WI38 (cell line): ENCODE data around the gene TPRKB.

Experiments used
- H3K4me3 ChIP-seq: 2 replicates; pipeline ENCODE4 v1.5.1; 2011; ENCODE audit warnings: low read depth, mild to moderate bottlenecking, control low read depth, low read length
- TF ChIP-seq, protein P1 (sequence below): IDR thresholded peaks from 2 replicates; pipeline ENCODE4 v1.5.1; 2012; ENCODE audit warnings: low read depth, mild to moderate bottlenecking, control low read depth, low read length

Gene TPRKB

DNA sequence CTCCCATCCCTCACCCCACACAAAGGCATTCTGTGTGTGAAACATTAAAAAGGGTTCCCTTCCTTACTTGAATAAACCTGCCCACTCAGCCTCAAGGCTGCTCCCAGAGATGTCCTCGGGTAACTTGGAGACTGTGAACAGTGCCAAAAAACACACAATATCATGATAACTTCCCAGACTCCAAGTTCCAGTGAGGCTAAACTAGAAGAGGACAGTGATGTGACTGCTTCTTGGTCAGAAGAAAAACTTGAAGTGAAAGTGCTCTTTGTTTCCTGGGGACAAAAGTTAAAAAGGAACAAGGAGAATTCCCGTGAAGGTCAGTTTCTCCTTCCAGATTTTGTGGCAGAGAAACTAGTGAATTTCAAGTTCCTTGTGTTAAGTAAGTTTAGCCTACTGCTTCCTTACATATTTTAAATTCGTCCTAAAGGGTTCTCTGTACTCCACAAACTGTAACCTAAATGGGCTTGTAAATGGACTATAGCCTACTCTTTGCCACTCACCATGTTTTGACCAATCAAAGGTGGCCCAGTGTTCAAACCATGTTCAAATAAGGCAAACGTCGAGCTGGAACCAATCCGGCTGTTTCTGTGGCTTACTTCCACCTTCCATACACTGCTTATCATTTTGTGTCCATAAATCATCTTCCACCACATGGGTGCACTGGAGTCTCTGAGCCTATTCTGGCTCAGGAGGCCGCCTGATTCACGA is 20.4 kb downstream of the TPRKB start:
- 0 out of 2 replicates have a peak overlapping the region, but pooled peaks have one; percentile 10 for H3K4me3 ChIP-seq
- TF ChIP-seq, protein P1, sequence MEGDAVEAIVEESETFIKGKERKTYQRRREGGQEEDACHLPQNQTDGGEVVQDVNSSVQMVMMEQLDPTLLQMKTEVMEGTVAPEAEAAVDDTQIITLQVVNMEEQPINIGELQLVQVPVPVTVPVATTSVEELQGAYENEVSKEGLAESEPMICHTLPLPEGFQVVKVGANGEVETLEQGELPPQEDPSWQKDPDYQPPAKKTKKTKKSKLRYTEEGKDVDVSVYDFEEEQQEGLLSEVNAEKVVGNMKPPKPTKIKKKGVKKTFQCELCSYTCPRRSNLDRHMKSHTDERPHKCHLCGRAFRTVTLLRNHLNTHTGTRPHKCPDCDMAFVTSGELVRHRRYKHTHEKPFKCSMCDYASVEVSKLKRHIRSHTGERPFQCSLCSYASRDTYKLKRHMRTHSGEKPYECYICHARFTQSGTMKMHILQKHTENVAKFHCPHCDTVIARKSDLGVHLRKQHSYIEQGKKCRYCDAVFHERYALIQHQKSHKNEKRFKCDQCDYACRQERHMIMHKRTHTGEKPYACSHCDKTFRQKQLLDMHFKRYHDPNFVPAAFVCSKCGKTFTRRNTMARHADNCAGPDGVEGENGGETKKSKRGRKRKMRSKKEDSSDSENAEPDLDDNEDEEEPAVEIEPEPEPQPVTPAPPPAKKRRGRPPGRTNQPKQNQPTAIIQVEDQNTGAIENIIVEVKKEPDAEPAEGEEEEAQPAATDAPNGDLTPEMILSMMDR = no peak

GRCh38 chr2:73714091-73714490 is 23.1 kb downstream of the TPRKB start:
- no peak overlapping the region for H3K4me3 ChIP-seq
- TF ChIP-seq, protein P1 = no peak

DNA sequence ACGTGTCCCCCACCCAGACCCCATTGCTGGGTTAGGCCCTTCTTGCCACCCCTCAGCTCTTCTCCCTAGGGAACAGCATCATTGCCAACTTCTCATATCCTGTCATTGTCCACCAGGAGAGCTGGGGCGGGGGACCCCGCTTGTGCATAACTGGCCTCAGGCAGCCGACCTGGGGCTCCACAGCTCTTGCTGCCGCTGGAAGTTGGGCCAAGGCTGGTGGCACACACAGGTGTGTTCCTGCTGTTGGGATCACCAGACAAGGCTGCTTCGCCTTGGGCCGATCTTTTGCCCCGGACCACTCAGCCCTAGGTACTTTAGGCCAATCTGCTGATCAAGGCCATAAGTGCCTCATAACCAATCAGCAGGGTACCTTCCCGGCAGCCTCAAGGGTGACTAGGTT is 28.6 kb downstream of the TPRKB start:
- TF ChIP-seq, protein P1 = no peak
- no peak overlapping the region for H3K4me3 ChIP-seq

DNA sequence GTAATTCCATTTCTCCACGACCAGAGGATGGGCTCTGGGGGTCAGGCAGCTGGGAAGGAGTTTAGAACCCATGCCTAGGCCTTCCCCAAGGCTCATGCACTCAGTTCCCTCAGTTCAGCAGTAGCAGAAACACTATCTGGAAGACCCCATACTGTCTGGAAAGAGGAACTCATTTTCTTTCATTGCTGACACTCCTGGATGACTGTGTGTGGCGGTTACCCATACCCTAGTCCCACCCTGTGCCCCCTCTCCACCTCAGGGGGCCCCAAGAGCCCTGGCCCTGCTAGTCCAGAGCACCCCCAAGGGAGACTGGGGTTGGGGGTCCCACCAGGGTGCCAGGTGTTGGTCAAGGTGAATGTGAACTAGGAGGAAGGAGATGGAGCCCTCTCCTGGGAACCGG is 29.5 kb downstream of the TPRKB start:
- TF ChIP-seq, protein P1 = no peak
- H3K4me3 ChIP-seq = no peak overlapping the region

DNA sequence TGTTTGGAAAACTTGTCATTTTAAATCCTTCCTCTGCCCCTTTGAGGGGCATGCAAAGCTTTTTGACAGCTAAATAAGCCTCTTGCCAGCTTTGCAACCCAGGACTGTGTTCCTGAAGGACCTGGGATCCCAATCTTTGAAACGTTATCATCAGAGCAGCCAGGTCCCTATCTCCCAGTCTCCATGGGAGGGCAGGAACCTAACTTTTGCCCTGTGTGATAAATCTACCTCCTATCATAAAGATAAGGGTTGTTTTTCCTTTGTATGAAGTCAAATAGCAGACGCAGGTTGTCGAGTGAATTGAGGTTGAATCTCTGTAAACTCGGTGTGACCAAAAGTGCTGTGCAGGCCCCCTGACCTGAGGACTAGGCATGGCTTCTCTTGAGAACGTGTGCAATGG is 30.1 kb downstream of the TPRKB start:
- no peak overlapping the region for H3K4me3 ChIP-seq
- TF ChIP-seq, protein P1 = no peak

DNA sequence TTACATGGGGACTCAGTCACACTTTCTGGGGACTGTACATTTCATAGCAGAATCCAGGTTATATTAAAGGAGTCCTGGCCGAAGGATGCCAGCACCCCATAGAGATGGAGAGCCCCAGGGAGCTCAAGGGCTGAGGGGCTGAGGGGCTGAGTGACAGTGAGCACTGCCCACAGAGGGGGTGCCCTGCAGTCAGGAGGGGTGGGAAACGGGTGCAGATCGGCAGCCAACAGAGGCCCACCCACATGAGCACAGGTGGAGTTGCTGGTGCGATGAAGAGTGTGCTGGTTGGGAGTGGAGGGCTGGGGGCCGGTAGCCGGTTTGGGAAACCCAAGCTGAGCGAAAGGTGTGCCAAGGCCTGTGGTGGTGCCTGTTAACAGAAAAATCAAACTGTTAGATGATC is 32.1 kb downstream of the TPRKB start:
- TF ChIP-seq, protein P1 = no peak
- H3K4me3 ChIP-seq = no peak overlapping the region

DNA sequence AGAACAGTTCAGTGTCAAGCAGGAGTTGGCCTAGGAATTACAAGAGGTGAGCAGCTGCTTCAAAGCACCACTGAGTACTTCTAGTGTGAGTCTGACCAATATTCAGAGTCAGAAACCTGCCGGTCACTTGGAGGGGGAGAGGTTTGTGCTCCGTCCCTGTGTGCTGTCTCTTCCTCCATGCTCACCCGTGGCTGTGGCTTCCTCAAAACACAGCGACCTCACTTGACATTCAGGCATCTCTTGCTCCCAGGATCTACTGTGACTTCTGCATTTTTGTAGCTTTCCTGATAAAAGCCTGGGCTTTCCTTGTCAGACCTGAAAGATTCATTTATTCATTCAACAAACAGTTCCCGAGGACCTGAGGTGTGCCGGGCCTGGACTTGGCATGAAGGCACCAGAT is 32.9 kb downstream of the TPRKB start:
- TF ChIP-seq, protein P1 = no peak
- H3K4me3 ChIP-seq = no peak overlapping the region
